Stimulated activated naive CD4-positive, alpha-beta T cell treated with Interleukin-2 at 50 U/mL for 16 hours (primary cell): ENCODE measurements around the gene GPNMB.
A peak's percentile ranks its signal among the peaks of the same experiment; 100 is the strongest.

Experiments used
- DNase-seq: peaks from one replicate; lab custom pipeline; 2025; lab: John Stamatoyannopoulos, UW

The GPNMB gene

DNA sequence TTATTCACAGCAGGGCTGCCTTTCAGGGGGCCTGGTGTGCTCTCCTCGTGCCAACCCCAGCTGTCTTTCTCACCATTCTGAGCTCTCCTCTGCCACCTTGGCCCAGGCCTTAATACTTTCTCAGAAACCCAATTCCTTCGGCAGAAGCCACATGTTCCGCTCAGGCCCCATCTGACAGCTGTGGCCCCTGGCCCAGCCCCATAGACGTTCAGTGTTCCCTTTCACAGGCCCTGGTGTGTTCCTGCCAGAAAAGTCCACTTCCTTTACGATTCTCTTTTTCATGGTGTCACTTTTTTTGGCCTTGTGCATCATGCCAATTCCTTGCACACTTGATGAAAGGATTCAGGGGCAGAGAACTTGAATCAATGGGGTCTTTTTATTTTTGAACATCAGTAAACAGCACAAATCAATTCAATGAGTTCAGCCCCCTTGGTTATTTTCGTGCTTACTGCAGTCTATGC, 15.9 kb upstream of the GPNMB start:
- DNase-seq = no peak

DNA sequence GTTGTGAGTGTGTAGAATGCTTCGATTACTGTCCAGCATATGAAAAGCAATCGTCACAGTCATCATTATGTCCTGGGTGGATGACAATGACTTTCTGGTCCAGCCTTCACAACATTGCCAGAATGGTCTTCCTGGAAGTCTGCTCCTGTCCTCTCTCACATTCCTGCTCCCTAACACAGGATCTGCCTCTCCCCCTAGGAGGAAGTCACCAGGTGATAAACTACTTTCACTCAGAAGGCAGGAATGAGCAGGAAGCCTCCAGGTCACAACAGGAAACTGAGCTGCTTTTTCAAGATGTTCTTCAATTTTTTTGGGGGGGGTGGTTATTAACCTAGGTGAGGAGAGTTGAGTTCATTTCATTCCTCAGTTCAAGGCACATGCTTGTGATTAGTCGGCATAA, 13.6 kb upstream of the GPNMB start:
- no peak for DNase-seq

DNA sequence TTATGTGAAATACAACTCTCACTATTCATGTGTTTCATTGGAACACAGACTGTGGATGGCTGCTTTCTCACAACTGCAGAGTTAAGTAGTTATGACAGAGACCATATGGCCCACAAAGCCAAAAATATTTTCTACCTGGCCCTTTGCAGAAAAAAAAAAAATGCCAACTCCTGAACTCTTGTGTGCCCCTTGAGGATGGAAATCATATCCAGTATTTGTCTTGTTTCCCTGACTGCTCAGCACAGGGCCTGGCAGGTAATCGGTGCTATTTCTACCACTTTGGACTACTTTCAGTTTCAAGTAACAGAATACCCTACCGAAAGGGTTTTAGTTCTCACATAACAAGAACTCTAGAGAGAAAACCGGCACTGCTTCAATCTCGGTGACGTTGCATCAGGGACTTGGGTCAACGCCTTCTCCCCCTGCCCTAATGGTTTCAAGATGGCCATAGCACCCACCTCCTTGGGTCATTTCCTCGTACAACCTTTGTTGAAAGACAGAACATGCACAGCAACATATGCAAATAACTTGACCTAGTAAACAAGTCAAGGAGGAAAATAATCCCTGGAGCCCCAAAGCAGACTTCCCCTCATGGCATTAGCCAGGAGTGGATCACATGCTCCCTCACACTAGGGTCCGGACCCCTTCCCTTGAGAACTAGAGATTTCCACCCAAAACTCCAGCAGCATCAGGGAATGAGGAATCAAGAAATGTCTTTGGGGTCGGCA, 11.8 kb upstream of the GPNMB start:
- no peak for DNase-seq

DNA sequence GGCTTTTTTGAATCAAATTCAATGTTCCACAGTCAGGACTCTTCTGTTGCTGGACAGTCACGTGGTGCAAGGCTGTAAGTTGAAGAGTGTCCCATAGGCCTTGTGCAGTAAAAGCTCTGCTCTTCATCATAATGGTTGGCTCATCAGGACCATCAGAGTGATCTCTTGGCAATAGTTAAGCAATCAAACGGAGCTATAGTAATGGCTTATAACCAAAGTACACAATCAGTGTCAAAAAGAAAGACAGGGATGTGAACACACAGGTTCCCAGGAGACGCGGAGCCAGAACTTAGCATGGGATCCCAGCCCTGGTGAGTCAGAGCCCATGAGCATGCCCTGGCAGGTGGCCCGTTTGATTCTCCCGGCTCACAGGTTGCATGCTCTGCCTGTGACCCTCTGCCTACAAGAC, 10.8 kb upstream of the GPNMB start:
- DNase-seq = no peak

DNA sequence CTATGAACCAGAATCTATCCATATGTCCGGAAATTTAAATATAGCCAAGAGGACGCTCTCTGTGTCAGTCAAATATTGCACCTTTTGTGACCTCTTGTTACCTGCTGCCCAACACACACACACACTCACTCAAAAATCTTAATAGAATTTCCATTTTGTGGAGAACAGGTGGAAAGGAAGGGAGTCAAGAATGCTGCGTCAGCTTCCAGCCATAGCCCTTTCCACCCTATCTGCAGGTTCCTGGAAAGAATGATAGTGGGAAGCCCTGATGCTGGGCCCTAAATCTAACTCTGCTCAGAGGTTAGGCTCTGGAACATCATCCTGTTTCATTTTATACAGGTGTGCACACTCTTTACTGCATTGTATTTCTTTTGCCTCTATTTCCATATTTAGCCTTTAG, 9.6 kb upstream of the GPNMB start:
- DNase-seq = no peak

DNA sequence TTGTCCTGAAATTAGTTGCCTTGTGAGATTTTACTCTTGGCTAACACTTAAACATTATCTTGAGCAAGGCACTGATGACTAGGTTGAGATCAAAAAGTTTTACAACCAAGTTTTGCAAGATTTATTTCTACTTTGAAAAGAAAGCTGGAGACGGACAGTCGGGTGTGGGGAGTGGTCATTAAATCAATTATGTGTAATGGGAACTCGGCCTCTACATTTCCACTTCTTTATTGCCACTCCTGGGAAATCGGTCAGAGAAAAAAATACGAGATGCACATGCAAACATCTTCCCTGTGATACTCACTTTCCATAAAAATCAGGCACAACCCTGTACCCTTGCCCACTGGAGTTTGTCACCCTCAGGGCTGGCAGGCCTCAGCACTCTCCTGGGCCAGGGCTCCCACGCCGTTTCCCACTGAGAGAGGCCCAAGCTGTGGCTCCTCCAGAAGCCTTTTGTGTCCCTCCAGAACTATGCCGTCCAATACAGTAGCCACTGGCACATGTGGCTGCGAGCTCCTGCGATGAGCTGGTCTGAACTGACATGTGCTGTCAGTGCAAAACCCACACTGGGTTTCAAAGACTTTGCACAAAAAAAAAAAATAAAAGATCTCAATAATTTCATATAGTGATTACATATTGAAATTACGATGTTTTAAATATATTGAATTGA, 7.5 kb upstream of the GPNMB start:
- no peak for DNase-seq

DNA sequence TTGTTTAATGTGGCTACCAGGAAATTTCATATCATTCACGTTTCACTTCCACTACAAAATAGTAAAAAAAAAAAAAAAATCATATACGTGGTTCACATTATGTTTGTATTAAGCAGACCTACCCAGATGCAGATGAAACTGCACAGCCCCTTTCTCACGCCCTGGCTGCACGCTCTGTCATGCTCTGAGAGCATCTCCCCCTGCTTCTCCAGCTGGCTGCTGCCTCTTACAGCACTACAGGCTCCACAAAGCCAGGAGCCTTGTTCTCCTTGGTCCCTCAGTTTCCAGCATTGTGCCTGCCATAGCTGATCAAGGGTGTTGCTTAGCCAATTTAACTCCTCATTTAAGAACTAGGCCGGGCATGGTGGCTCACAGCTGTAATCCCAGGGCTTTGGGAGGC, 6.9 kb upstream of the GPNMB start:
- no peak for DNase-seq

DNA sequence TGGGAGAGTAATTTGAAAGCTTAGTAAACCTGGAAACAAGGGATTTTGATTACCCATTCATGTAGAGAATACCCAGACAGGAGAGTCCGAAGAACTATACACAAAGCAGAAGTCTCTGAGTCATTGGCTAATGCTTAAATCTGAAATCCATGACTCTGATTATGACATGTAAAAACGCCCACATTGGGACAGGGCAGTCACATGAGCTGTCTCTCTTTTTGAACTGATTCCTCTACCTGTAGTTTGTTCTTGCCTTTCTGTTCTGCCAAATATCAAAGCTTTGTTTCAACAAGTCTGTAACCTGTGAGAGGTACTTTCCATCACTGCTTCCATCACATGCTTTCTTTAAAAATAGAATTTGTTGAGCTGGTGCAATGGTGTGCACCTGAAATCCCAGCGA, 4.3 kb upstream of the GPNMB start:
- no peak for DNase-seq

DNA sequence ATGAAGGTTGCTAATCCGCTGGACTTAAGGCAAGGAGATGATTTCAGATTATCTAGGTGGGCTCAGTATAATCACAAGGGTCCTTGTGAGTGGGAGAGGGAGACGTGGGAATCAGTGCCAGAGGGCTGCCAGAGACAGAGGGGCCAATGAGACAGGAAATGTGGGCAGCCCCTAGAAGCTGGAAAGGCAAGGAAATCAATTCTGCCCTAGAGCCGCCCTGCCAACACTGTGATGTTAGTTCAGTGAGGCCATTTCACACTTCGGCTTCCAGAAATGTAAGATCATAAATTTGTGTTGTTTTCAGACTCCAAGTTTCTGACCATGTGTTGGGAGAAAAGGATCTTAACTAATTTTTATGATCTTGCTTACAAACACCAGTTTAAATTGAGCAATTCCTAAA, 3.6 kb upstream of the GPNMB start:
- no peak for DNase-seq

DNA sequence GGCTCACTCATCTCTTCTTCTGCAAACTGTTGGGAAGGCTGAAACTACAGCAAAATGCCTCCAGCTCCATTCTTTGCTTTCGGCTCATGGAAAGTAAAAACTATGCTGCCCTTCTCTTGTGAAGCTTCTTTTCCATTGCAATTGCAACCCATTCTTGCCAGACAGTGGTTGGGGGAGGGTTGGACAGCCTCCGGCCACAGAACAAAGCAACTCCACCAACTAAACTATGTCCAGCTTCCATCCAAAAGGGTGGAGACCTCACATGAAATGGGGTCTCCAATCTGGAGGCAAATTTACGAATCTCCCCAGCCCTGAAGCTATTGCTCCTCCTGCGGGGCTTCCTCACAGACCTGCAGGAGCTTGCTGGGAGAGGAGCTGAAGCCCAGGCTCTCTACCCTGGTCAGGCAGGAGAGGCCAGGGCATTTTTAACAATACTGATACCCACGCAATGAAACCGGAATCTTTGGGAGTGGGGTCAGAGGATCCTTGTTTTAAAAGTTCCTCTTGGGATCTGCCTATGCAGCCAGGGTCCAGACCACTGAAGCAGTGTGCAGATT, 549 bp downstream of the GPNMB start:
- DNase-seq = no peak

DNA sequence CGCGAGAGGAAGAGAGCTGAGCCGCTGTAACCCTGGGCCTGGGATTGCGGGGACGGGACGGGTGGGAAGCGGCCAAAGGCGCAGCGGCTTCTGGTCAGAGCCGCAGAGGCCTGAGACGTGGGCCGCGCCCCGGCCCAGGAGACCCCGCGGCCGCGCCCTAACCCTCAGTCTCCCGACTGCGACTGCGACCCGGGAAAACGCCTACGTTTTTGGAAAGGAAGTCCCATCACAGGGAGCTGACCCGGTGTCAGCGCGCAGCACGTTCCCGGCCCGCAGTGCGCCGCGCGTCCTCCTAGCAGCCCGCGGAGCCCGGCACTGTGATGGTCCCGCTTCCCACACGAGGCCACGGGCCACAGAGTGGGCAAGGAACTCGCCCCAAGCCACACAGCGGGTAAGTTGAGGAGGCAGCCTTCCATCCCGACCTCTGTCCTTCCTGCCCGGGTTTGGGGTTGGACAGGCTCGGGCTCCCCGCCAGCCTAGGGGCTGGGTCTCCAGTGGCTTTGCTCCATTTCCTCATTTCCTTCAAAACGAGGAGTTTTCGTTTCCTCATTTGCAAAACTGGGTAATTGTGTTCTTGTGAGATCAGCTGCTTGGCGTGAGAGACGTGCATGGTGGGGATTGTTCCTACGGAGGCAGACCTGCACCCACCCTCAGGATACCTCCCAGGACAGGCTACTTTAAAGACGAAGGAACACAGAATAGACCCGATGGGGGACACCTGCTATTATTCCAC, 1.2 kb downstream of the GPNMB start:
- DNase-seq = no peak

DNA sequence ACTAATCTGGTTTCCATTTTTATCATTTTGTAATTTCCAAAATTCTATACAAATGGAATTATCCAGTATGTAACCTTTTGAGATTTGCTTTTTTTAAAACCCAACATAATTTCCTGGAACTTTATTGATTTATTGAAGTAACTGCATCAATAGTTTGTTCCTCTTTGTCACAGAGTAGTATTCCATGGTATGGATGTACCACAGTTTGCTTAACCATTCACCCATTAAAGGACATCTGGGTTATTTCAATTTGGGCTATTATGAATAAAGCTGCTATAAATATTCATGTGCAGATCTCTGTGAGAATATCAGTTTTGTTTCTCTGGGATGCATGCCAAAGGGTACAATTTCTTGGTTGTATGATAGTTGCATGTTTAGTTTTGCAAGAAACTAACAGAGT, 2.9 kb downstream of the GPNMB start:
- no peak for DNase-seq

DNA sequence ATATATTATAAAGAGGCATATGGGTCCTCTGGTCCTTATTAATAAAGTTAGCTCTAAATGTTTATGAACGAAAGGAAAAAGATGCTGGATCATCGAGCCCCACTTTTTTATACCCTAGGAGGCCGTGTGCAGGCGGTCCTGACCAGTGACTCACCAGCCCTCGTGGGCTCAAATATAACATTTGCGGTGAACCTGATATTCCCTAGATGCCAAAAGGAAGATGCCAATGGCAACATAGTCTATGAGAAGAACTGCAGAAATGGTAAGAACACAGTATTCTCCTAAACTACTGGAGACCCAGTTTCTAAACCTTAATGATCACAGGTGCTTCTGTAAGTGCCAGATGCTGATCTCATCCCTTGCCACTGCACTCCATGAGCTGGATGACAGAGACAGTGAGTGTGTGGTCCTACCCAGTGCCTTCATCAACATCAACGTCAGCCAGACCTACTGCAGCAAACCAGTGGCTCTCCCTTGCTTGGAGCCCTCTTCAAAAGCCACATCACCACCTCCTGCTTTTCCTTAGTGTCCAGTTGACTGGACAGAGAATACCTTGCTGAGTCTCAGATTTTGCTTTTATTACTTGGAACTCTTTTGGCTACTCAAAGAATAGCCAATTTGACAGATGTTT, 7.6 kb downstream of the GPNMB start:
- no peak for DNase-seq

DNA sequence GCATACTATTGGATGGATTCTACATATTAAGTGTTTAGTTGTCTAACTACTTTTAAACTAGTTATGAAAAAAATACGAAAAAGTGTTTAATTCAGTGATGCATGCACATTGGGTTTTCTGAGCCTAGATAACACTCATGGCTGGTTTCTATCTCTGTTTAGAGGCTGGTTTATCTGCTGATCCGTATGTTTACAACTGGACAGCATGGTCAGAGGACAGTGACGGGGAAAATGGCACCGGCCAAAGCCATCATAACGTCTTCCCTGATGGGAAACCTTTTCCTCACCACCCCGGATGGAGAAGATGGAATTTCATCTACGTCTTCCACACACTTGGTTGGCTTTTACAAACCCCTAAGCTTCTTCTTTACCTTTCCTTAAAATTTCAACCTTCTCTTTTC, 10.2 kb downstream of the GPNMB start:
- no peak for DNase-seq

DNA sequence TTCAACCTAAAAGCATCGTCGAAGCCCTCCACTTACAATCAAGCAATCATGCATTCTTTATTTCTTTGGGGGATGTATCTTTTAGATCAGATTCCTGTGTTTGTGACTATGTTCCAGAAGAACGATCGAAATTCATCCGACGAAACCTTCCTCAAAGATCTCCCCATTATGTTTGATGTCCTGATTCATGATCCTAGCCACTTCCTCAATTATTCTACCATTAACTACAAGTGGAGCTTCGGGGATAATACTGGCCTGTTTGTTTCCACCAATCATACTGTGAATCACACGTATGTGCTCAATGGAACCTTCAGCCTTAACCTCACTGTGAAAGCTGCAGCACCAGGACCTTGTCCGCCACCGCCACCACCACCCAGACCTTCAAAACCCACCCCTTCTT, 13.8 kb downstream of the GPNMB start:
- no peak for DNase-seq

DNA sequence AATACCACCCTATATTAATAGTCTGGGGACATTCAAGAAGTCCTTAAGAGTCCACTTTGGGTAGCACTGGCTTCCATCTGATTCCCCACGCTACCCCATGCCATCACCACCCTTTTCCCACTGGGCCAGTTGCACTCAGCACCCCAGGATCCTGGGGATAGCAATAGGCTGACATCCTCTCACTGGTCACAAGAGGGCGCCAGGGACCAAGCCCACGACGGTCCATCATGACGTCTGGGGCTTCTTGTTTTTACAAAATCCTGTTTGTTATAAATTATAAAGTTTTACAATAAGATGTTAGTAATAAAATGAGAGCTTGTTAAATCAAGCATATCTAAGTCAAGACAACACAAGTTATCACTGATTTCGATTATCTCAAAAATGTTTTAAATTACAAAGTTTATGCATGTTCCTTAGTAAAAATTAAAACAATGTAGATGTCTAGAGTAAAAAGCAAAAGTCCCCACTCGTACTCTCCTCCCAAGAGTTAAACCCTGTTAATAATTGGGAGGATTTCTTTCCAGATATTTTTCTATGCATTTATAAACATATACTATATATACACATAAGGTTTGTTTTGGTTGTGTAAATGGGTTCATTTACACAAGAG, 15.4 kb downstream of the GPNMB start:
- DNase-seq = peak; percentile 10

DNA sequence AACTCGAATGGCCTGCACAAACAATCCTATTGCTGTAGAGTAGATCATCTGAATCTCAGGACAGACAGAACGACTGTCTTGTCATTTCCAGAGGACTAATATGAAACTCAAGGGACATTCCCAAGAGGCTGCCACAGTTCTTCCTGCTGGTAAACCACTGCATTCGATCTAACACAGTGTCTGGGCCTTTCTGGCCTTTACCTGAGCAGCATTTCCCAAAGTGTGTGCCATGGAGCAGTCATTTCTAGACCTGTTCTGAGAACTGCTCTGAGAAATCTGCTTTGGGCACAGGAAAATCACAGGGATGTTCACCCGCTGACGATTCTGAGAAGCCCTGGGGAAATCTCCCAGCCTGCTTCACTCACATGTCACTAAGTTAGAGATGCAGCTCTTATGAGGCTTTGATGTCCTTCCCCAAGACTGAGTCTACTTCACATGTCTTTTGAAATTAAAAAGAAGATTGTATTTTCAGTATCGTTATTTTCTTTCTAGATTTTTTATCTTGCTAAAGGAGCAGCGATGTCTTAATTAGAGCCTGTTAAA, 18.4 kb downstream of the GPNMB start:
- DNase-seq = no peak

DNA sequence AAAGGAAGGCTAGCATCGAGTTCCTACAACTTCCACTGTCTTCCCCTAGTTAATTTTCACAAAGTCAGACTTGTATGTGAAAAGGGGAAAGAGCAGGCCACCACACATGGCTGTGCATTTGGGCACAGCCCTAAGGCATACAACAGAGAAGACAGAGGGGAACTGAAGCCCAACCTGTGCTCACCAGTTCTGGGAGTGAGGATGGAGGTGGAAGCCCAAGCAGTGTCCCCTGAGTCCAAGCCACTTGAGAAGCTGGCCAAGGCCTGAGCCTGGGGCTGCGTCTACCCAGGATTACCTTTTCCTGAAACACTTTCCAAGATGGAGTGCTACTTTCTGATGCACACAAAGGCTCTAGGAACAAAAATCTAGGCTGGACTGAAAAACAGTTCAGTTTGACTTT, 20.3 kb downstream of the GPNMB start:
- DNase-seq = no peak

DNA sequence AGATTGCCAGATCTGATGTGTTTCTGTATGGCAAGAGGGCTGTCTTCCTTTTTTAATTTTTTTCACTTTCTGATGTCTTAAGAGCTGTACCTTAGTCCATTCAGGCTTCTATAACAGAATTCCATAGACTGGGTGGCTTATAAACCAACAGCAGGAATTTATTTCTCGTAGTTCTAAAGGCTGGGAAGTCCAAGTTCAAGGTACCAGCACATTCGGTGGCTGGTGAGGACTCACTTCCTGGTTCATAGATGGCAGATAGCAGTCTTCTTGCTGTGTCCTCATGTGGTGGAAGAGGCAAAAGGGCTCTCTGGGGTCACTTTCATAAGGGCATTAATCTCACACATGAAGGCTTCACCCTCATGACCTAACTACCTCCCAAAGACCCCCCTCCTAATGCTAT, 20.8 kb downstream of the GPNMB start:
- no peak for DNase-seq

DNA sequence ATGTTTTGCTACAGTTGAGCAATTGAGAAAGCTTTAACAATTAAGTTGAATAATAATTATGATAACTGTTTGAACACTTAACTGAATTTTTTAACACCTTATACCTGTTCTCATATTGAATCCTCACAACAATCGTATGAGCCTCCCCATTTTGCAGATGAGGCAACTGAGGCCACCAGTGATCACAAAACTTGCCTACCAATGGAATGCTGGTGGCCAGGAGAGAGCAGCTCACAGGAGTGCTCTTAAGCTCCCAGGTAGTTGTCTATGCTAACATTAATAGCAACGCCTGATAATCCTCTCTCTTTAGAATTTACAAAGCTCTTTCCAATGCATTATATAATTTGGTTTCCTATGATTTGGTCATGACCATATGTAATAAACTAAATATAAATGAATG, 21.6 kb downstream of the GPNMB start:
- no peak for DNase-seq

DNA sequence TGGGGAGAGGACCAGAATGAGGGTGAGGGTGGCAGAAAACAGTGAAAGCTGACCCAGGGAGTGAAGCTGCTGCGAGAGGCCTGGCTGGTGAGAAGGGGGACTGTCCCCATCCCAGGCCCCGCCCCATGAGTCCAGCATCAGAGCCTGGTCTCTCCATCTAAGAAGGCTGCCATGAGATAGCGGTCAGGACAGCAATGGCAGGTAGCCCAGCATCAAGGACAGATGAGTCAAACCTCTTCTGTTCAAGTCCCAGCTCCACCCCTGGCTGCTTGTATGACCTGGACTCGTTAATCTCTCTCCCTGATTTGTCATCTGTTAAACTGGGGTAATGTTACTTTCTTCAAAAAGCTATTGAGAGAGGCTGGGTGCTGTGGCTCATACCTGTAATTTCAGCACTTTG, 22.2 kb downstream of the GPNMB start:
- no peak for DNase-seq

DNA sequence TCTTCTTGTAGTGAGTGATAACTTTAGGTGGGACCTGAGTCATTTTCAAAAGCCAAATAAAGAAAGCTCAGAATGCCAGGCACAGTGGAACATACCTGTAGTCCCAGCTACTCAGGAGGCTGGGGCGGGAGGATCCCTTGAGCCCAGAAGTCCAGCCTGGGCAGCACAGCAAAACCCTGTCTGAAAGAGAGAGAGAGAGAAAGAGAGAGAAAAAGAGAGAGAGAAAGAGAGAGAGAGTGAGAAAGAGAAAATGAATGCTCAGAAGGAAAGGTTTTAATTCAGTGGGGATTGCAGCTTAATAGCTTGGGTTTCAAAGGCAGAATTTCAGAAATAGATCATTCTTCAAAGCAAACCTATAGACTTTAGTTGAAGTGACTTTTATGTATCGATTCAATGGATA, 25.7 kb downstream of the GPNMB start:
- no peak for DNase-seq
